K562 (cell line): Measurements from ENCODE around the gene PNPLA8. TPM values are rescaled to one million over a fixed set of nuclear protein-coding genes. Genes with fewer than 3 reads are reported as not detected.
"Not testable (repeated sequence)": the region's sequence is repeated elsewhere in the genome, so short reads cannot be mapped to it uniquely, and the experiment has no call there.

ENCODE experiments used
- ATAC-seq: fragments of 200-7000 bp; cut with Tn5 transposase; 3 replicates; pipeline ENCODE4 v1.9.1; 2020; ENCODE audit warnings: moderate library complexity
- BruUV-seq: library from RNA; stranded (reverse); fragments of 400-500 nt; replicated peaks from 2 replicates; lab custom pipeline; 2021; lab: Mats Ljungman, UMichigan
- CTCF ChIA-PET: fragments of 300-600 bp; formaldehyde crosslinking; extraction: SDS; loops from one replicate; lab custom pipeline; 2021; ENCODE audit warnings: low intra/inter-chr PET ratio; lab: Yijun Ruan, JAX
- POLR2A ChIA-PET: fragments of 300-600, 350-650 bp; sonication (Branson Sonifier 250); formaldehyde crosslinking; extraction: SDS; loops from one replicate; lab custom pipeline; 2021; ENCODE audit warnings: antibody characterized with exemption, inconsistent platforms; lab: Yijun Ruan, JAX
- DNase-seq, 4 experiments: peaks; one replicate each; pipeline versions ENCODE4 v3.0.0 to v3.0.0-alpha.2; 2011 to 2018; ENCODE audit warnings: low spot score in 3 of 4, mixed read lengths in 3 of 4; ENCODE audit errors: extremely low read depth in 1 of 4
- FAIRE-seq: peaks from 2 replicates; lab custom pipeline; 2011; peaks lifted over from hg19 to GRCh38; lab: Jason Lieb, UNC
- H2AFZ ChIP-seq: 2 replicates; pipeline ENCODE4 v1.6.0; 2011; ENCODE audit warnings: low read depth, low read length, control low read depth, inconsistent platforms
- H3K27ac ChIP-seq: fragments of 200-600 bp; 3 replicates; pipeline ENCODE4 v1.8.0; 2011; ENCODE audit warnings: low read depth, mild to moderate bottlenecking, control low read depth, inconsistent platforms, low read length, moderate library complexity, mixed read lengths; ENCODE audit errors: extremely low read depth
- H3K27me3 ChIP-seq, 2 experiments: fragments of 300-600 bp in 1 of 2; 2 replicates in 1 of 2; 3 replicates in 1 of 2; pipeline versions ENCODE4 v1.6.0 to v1.8.0; 2011; ENCODE audit warnings: inconsistent platforms in 2 of 2, low read length in 2 of 2, mild to moderate bottlenecking in 1 of 2, mixed read lengths in 1 of 2, moderate library complexity in 1 of 2; ENCODE audit not compliant: control insufficient read depth in 2 of 2, insufficient read depth in 2 of 2
- H3K36me3 ChIP-seq: fragments of 300-600 bp; 3 replicates; pipeline ENCODE4 v1.8.0; 2011; ENCODE audit warnings: mild to moderate bottlenecking, low read length, inconsistent platforms; ENCODE audit not compliant: control insufficient read depth, insufficient read depth
- H3K4me1 ChIP-seq, 2 experiments: fragments of 200-600 bp in 1 of 2; replicated peaks in 1 of 2; 2 replicates in 1 of 2; 3 replicates in 1 of 2; pipeline versions ENCODE4 v1.5.1 to v1.8.0; 2011; ENCODE audit warnings: inconsistent platforms in 2 of 2, low read length in 2 of 2, mild to moderate bottlenecking in 1 of 2, mixed read lengths in 1 of 2, moderate library complexity in 1 of 2; ENCODE audit not compliant: control insufficient read depth in 2 of 2, insufficient read depth in 2 of 2
- H3K4me2 ChIP-seq: 2 replicates; pipeline ENCODE4 v1.6.1; 2011; ENCODE audit warnings: low read length, control low read depth, inconsistent platforms, mixed read lengths; ENCODE audit not compliant: insufficient read depth
- H3K4me3 ChIP-seq: fragments of 200-600 bp; sonication (generic), shearing (Covaris generic); 2 replicates; pipeline ENCODE4 v1.5.1; 2016; ENCODE audit warnings: control low read depth, inconsistent platforms
- H3K79me2 ChIP-seq: fragments of 200-600 bp; 3 replicates; pipeline ENCODE4 v1.8.0; 2011; ENCODE audit warnings: low read length, inconsistent platforms; ENCODE audit not compliant: control insufficient read depth, insufficient read depth
- H3K9ac ChIP-seq, 2 experiments: 2 replicates each; pipeline versions ENCODE4 v1.6.0 to v1.6.1; 2011; ENCODE audit warnings: low read depth in 2 of 2, low read length in 2 of 2, control low read depth in 1 of 2, inconsistent platforms in 1 of 2, mild to moderate bottlenecking in 1 of 2, mixed read lengths in 1 of 2; ENCODE audit not compliant: insufficient read depth in 1 of 2
- H3K9me1 ChIP-seq: one replicate; pipeline ENCODE4 v1.6.0; 2011; ENCODE audit warnings: inconsistent platforms, mild to moderate bottlenecking, low read length, moderate library complexity; ENCODE audit not compliant: control insufficient read depth, insufficient read depth
- H3K9me3 ChIP-seq: replicated peaks from 2 replicates; pipeline ENCODE4 v1.5.1; 2011; ENCODE audit warnings: low read depth, low read length, inconsistent platforms; ENCODE audit not compliant: control insufficient read depth, insufficient read depth
- H4K20me1 ChIP-seq: replicated peaks from 2 replicates; pipeline ENCODE4 v1.6.1; 2011; ENCODE audit warnings: low read length, inconsistent platforms, mixed read lengths; ENCODE audit not compliant: control insufficient read depth, insufficient read depth
- CBX3 ChIP-seq, 2 experiments: IDR thresholded peaks; 1 replicate in 1 of 2; 2 replicates in 1 of 2; pipeline ENCODE4 v1.6.1; 2012; ENCODE audit warnings: inconsistent platforms in 2 of 2, low read length in 2 of 2, borderline replicate concordance in 1 of 2, control low read depth in 1 of 2
- CHAMP1 ChIP-seq: fragments of 450-650 bp; IDR thresholded peaks from 2 replicates; pipeline ENCODE4 v1.6.1; 2016; ENCODE audit warnings: mild to moderate bottlenecking
- TRIM24 ChIP-seq, 2 experiments: fragments of 450-650 bp; IDR thresholded peaks; 2 replicates each; pipeline ENCODE4 v1.6.1; 2016
- ZNF431 ChIP-seq: sonication (generic); formaldehyde crosslinking; IDR thresholded peaks from 2 replicates; pipeline ENCODE4 v1.8.0; 2022; ENCODE audit warnings: mild to moderate bottlenecking, missing genetic modification reagents
- ZNF766 ChIP-seq: fragments of 200-800 bp; sonication (Bioruptor generic); conservative IDR thresholded peaks from 2 replicates; pipeline ENCODE4 v1.6.1; 2016; ENCODE audit warnings: missing genetic modification characterization, missing compliant biosample characterization
- WGBS: fragments of 100-300 bp; shearing (Covaris generic); methylation state at CpG from one replicate; pipeline ENCODE4 v1.1.6; 2016; ENCODE audit warnings: low coverage, mixed read lengths; ENCODE audit not compliant: insufficient coverage; ENCODE audit errors: missing lambda C conversion rate; 5-methylcytosine and 5-hydroxymethylcytosine counted together
- in situ Hi-C: fragments of 300-500 bp; cut with MboI; formaldehyde crosslinking; loops from 4 replicates; pipeline ENCODE4 v1.15.0; 2018; ENCODE audit warnings: inconsistent platforms, mixed read lengths
- intact Hi-C: fragments of 100-400 bp; cut with micrococcal nuclease; formaldehyde crosslinking; loops from 2 replicates; pipeline ENCODE4 v1.14.2; 2022
- polyA plus RNA-seq, 8 experiments: library from polyadenylated mRNA; depleted of rRNA in 4 of 8; stranded (reverse) in 5 of 8; unstranded in 3 of 8; fragments of >200 nt; fragmentation: Nextera tagmentation in 2 of 8; fragmentation: Illumina TruSeq in 1 of 8; extraction: Ambion mirVana in 2 of 8; extraction: Trizol in 1 of 8; gene quantifications; 2 replicates each; pipeline versions ENCODE4 v1.2.1 to v1.2.3, GENCODE V29; 2011 to 2014; ENCODE audit warnings: inconsistent platforms in 1 of 8, missing spikeins in 1 of 8
- total RNA-seq, 7 experiments: library from RNA; depleted of rRNA in 6 of 7; stranded (reverse); fragments of >200 nt in 6 of 7; fragmentation: Illumina TruSeq in 2 of 7; extraction: Trizol in 2 of 7; gene quantifications; 2 replicates each; pipeline versions ENCODE4 v1.2.1 to v1.2.3, GENCODE V29; 2011 to 2021; ENCODE audit warnings: low replicate concordance in 1 of 7

The PNPLA8 gene
- total and polyA plus RNA-seq, 9 of the 15 experiments (the other 6 are each of a cell fraction or from before 2014, with no cell fraction given), result 12.8 to 27.6 (median 16.3) TPM

GRCh38 chr7:108548141-108548896, 22.4 kb upstream of the PNPLA8 start:
- 29% methylated on average over 2 of the region's 2 CpGs for WGBS
- H3K27me3 ChIP-seq, DNase-seq, ATAC-seq, BruUV-seq, H4K20me1 ChIP-seq, H3K27ac ChIP-seq, CTCF ChIA-PET, H3K4me2 ChIP-seq, H3K9me1 ChIP-seq, H3K9me3 ChIP-seq, H3K4me3 ChIP-seq, intact Hi-C loops, H3K4me1 ChIP-seq, H2AFZ ChIP-seq, FAIRE-seq, in situ Hi-C loops, H3K79me2 ChIP-seq, H3K36me3 ChIP-seq, H3K9ac ChIP-seq: not testable (repeated sequence)
- POLR2A ChIA-PET, result interaction anchor here (0.5 to 2.3 kb wide), 5 partner anchors 11 to 23 kb away, joined by 3 to 10 read pairs (median 3); partner anchors contain the start of genes DNAJB9, PNPLA8 and THAP5
- TF ChIP-seq CHAMP1, result peak; percentile 38; the same call in 1 of the 2 replicates
- peak; percentile 99 for TF ChIP-seq ZNF431 (CRISPR knock-in tag)
- 0 out of 2 replicates have a peak, but pooled peaks have one; percentile 48 for TF ChIP-seq ZNF766 (CRISPR knock-in tag)
- peak; percentile 27 to 39; a peak in 2 of 4 replicates for TF ChIP-seq TRIM24 (IDR thresholded peaks at IDR 0.05)
- TF ChIP-seq CBX3 (IDR thresholded peaks at IDR 0.05; ENCODE audit: borderline replicate concordance in 1 of 2, low read length in 2 of 2), result peak in 1 of 2 experiments; percentile 24; a peak in 1 of 3 replicates
